HG03565 (cell line): ENCODE data around the gene HDAC4.

Source experiments
- ATAC-seq: cut with Tn5 transposase; IDR thresholded peaks from one replicate; pipeline ENCODE4 v1.9.1; 2021; ENCODE audit warnings: mild to moderate bottlenecking, moderate library complexity; ENCODE audit not compliant: unreplicated experiment

HDAC4 gene

GRCh38 chr2:239354132-239354790 is 46.6 kb downstream of the HDAC4 start:
- no peak for ATAC-seq

GRCh38 chr2:239353692-239354091 is 47.1 kb downstream of the HDAC4 start:
- no peak for ATAC-seq

GRCh38 chr2:239351687-239352086 is 49.1 kb downstream of the HDAC4 start:
- no peak for ATAC-seq

GRCh38 chr2:239349453-239350135 is 51.2 kb downstream of the HDAC4 start:
- no peak for ATAC-seq

- ATAC-seq: no peak
Measured at GRCh38 chr2:239348563-239349452, 52.0 kb downstream of the HDAC4 start.

GRCh38 chr2:239346676-239347075 is 54.1 kb downstream of the HDAC4 start:
- ATAC-seq: no peak

GRCh38 chr2:239345251-239345650 is 55.6 kb downstream of the HDAC4 start:
- no peak for ATAC-seq

GRCh38 chr2:239344857-239345216 is 56.0 kb downstream of the HDAC4 start:
- ATAC-seq: no peak

GRCh38 chr2:239343946-239344856 is 56.6 kb downstream of the HDAC4 start:
- ATAC-seq: no peak

GRCh38 chr2:239343460-239343859 is 57.4 kb downstream of the HDAC4 start:
- no peak for ATAC-seq

GRCh38 chr2:239341840-239342239 is 59.0 kb downstream of the HDAC4 start:
- no peak for ATAC-seq

GRCh38 chr2:239341146-239341732 is 59.6 kb downstream of the HDAC4 start:
- no peak for ATAC-seq

- ATAC-seq: no peak
Measured at GRCh38 chr2:239339726-239340601, 60.9 kb downstream of the HDAC4 start.

- no peak for ATAC-seq
Measured at GRCh38 chr2:239339241-239339640, 61.6 kb downstream of the HDAC4 start.

- ATAC-seq: no peak
Measured at GRCh38 chr2:239337877-239338484, 62.8 kb downstream of the HDAC4 start.

GRCh38 chr2:239337122-239337876 is 63.5 kb downstream of the HDAC4 start:
- no peak for ATAC-seq

- ATAC-seq: no peak
Measured at GRCh38 chr2:239331560-239331959, 69.3 kb downstream of the HDAC4 start.

- no peak for ATAC-seq
Measured at GRCh38 chr2:239330836-239331235, 70.0 kb downstream of the HDAC4 start.
